Measurements from ENCODE around the gene GHRL. TPM values are rescaled to one million over a fixed set of nuclear protein-coding genes. Genes with fewer than 3 reads are reported as not detected.
"Not testable (repeated sequence)": the region's sequence is repeated elsewhere in the genome, so short reads cannot be mapped to it uniquely, and the experiment has no call there.

Gene GHRL
- total RNA-seq, 4 donors from 2014 or later: 0.55 to 8.2 TPM; not detected in 2

- Histone ChIP-seq H3K27ac (no peak overlapping the region), H3K36me3 (peaks cover 0 to 40% (median 16%) of the 10 kb centered on the region in 4 donors), H3K4me1 (peaks cover 0 to 3% (median 0%) of the 10 kb centered on the region in 4 donors), H3K27me3 (no peaks in the 10 kb centered on the region), H3K4me3 (no peak overlapping the region), H3K9me3 (no peaks in the 10 kb centered on the region)
- DNase-seq: no peak
- in situ Hi-C loops (cut with MboI; ENCODE audit: low pct_ligation_motif_present in 1 of 4, low pct_unique_long_range_greater_than_20kb in 1 of 4, low sequenced_read_pairs in 3 of 4): no loop called here
- intact Hi-C loops (cut with DNase I; ENCODE audit: low total_unique reads): no loop called here
- WGBS, 2 donors (ENCODE audit: low coverage in 1 of 2): 76 to 94% methylated on average over 2 of the region's 2 CpGs
- no peak for TF ChIP-seq POLR2AphosphoS5 (IDR thresholded peaks at IDR 0.05)
- TF ChIP-seq CTCF (IDR thresholded peaks at IDR 0.05): no peak
- TF ChIP-seq POLR2A (IDR thresholded peaks at IDR 0.05): no peak
- no peak for TF ChIP-seq EP300 (IDR thresholded peaks at IDR 0.05; ENCODE audit: low read depth)
Measured at GRCh38 chr3:10299175-10299574, 6.4 kb upstream of the GHRL start.

GRCh38 chr3:10298064-10298463 is 5.3 kb upstream of the GHRL start:
- H3K4me1 ChIP-seq; intact Hi-C loops (cut with DNase I; ENCODE audit: low total_unique reads); H3K4me3 ChIP-seq; H3K27ac ChIP-seq; H3K9me3 ChIP-seq; DNase-seq; in situ Hi-C loops (cut with MboI; ENCODE audit: low pct_ligation_motif_present in 1 of 4, low pct_unique_long_range_greater_than_20kb in 1 of 4, low sequenced_read_pairs in 3 of 4); H3K27me3 ChIP-seq: not testable (repeated sequence)
- no CpG with 5 or more reads among the region's 1 CpG for WGBS, 2 donors (ENCODE audit: low coverage in 1 of 2)
- peaks cover 0 to 29% (median 8%) of the 10 kb centered on the region in 4 donors for H3K36me3 ChIP-seq

- Histone ChIP-seq H3K4me3 (no peak overlapping the region), H3K9me3 (no peaks in the 10 kb centered on the region), H3K4me1 (peaks cover 0 to 3% (median 0%) of the 10 kb centered on the region in 4 donors), H3K36me3 (peaks cover 0 to 4% (median 0%) of the 10 kb centered on the region in 4 donors), H3K27me3 (no peaks in the 10 kb centered on the region), H3K27ac (no peak overlapping the region)
- DNase-seq: no peak
- TF ChIP-seq POLR2AphosphoS5 (IDR thresholded peaks at IDR 0.05): no peak
- no peak for TF ChIP-seq POLR2A (IDR thresholded peaks at IDR 0.05)
- no peak for TF ChIP-seq CTCF (IDR thresholded peaks at IDR 0.05)
- TF ChIP-seq EP300 (IDR thresholded peaks at IDR 0.05; ENCODE audit: low read depth): no peak
- WGBS, 2 donors (ENCODE audit: low coverage in 1 of 2): 78 to 84% methylated on average over 6 to 12 of the region's 12 CpGs
- in situ Hi-C loops (cut with MboI; ENCODE audit: low pct_ligation_motif_present in 1 of 4, low pct_unique_long_range_greater_than_20kb in 1 of 4, low sequenced_read_pairs in 3 of 4) (no loop called here), intact Hi-C loops (cut with DNase I; ENCODE audit: low total_unique reads) (no loop called here)
Measured at GRCh38 chr3:10294030-10294586, 1.4 kb upstream of the GHRL start.

GRCh38 chr3:10291641-10292040 is 1.1 kb downstream of the GHRL start:
- in situ Hi-C loops (cut with MboI; ENCODE audit: low pct_ligation_motif_present in 1 of 4, low pct_unique_long_range_greater_than_20kb in 1 of 4, low sequenced_read_pairs in 3 of 4): no loop called here
- no peak for TF ChIP-seq POLR2A (IDR thresholded peaks at IDR 0.05)
- no peaks in the 10 kb centered on the region for H3K27me3 ChIP-seq
- no peak overlapping the region for H3K4me3 ChIP-seq
- DNase-seq: no peak
- H3K4me1 ChIP-seq: peaks cover 0 to 3% (median 0%) of the 10 kb centered on the region in 4 donors
- H3K36me3 ChIP-seq: peaks cover 0 to 4% (median 0%) of the 10 kb centered on the region in 4 donors
- 93 to 95% methylated on average over 2 to 6 of the region's 6 CpGs for WGBS, 2 donors (ENCODE audit: low coverage in 1 of 2)
- intact Hi-C loops (cut with DNase I; ENCODE audit: low total_unique reads): no loop called here
- no peaks in the 10 kb centered on the region for H3K9me3 ChIP-seq
- no peak overlapping the region for H3K27ac ChIP-seq

GRCh38 chr3:10290481-10291176 is 2.1 kb downstream of the GHRL start:
- intact Hi-C loops (cut with DNase I; ENCODE audit: low total_unique reads): no loop called here
- TF ChIP-seq POLR2A (IDR thresholded peaks at IDR 0.05) (no peak), CTCF (IDR thresholded peaks at IDR 0.05) (no peak)
- in situ Hi-C loops (cut with MboI; ENCODE audit: low pct_ligation_motif_present in 1 of 4, low pct_unique_long_range_greater_than_20kb in 1 of 4, low sequenced_read_pairs in 3 of 4): no loop called here
- H3K27ac ChIP-seq: no peak overlapping the region
- H3K4me1 ChIP-seq: no peaks in the 10 kb centered on the region
- H3K9me3 ChIP-seq: no peaks in the 10 kb centered on the region
- no peak for DNase-seq
- H3K27me3 ChIP-seq: no peaks in the 10 kb centered on the region
- H3K36me3 ChIP-seq: peaks cover 0 to 3% (median 0%) of the 10 kb centered on the region in 4 donors
- H3K4me3 ChIP-seq: no peak overlapping the region
- 84% methylated on average over 18 of the region's 18 CpGs; no CpG with 5 or more reads in 1 of the 2 donors for WGBS, 2 donors (ENCODE audit: low coverage in 1 of 2)
